HG02642 (cell line): ENCODE data around the gene MSH4.
A peak's percentile ranks its signal among the peaks of the same experiment; 100 is the strongest.
"Not testable (repeated sequence)": the region's sequence is repeated elsewhere in the genome, so short reads cannot be mapped to it uniquely, and the experiment has no call there.

Experiments used
- ATAC-seq: cut with Tn5 transposase; IDR thresholded peaks from one replicate; pipeline ENCODE4 v1.9.1; 2021; ENCODE audit warnings: mild to moderate bottlenecking; ENCODE audit not compliant: unreplicated experiment, poor library complexity

Gene MSH4

DNA sequence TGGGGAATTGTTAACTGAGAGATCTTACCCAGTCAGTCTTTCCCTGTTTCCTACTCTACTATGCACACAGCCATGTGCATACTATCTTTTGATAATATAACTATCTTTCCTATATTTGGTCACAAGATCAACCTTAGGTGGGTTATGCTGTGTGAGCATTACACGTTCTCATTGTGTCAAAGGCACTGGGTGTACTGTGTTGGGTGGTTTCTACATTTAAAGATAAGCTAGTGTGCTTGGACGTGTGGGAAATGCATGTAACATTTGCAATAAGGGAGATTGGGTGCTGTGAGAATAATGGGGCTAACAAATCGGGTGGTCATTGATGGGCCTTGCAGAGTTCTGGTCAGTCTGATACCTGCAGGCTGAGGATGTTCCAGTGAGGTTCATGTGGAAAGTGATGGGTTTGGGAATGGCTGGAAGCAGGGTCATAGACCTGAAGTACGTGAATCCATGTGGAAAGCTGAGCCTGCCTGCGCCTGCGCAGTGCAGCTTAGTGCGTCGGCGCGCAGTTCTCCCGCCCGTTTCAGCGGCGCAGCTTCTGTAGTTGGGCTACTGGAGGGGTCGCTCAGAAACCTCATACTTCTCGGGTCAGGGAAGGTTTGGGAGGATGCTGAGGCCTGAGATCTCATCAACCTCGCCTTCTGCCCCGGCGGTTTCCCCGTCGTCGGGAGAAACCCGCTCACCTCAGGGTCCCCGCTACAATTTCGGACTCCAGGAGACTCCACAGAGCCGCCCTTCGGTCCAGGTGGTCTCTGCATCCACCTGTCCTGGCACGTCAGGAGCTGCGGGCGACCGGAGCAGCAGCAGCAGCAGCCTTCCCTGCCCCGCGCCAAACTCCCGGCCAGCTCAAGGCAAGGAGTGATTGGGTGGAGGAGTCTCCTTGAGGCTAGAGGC lies at the start of gene MSH4:
Gene MSH4 (plus strand): TSS at position 507 of the 897 bp plus-strand sequence. CDS start 104 bp downstream, at position 611.
- ATAC-seq = no peak

GRCh38 chr1:75757210-75757609 lies 39.5 kb upstream of the MSH4 start:
- ATAC-seq = not testable (repeated sequence)

DNA sequence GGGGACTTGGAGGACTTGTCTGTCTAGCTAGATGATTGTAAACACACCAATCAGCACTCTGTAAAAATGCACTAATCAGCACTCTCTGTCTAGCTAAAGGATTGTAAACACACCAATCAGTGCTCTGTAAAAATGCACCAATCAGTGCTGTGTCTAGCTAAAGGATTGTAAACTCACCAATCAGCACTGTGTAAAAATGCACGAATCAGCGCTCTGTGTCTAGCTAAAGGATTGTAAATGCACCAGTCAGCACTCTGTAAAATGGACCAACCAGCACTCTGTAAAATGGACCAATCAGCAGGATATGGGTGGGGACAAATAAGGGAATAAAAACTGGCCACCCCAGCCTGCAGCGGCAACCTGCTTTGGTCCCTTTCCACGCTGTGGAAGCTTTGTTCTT lies 38.1 kb upstream of the MSH4 start:
- not testable (repeated sequence) for ATAC-seq

DNA sequence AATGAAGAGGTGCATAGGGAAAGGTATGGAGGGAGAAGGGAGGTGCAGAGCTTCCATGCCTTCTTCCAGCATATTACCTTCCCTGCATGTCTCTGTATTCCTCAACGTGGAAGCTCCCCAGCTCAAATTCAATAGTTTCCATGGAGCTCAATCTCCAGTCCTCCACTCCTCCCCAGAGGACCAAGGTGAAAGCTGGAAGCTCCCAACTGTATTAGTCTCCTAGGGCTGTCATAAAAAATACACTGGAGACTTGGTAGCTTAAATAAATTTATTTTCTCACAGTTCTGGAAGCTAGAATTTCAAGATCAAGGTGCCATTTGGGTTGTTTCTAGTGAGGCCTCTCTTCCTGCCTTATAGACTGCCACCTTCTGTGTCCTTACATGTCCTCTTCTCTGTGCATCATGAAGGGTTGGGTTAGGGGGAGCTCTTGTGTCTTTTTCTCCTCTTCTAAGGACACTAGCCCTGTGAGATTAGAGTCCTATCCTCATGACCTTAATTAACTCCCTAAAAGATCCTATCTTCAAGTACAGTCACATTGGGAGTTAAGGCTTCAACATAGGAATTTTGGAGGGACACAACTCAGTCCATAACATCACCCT lies 32.5 kb upstream of the MSH4 start:
- ATAC-seq = no peak

DNA sequence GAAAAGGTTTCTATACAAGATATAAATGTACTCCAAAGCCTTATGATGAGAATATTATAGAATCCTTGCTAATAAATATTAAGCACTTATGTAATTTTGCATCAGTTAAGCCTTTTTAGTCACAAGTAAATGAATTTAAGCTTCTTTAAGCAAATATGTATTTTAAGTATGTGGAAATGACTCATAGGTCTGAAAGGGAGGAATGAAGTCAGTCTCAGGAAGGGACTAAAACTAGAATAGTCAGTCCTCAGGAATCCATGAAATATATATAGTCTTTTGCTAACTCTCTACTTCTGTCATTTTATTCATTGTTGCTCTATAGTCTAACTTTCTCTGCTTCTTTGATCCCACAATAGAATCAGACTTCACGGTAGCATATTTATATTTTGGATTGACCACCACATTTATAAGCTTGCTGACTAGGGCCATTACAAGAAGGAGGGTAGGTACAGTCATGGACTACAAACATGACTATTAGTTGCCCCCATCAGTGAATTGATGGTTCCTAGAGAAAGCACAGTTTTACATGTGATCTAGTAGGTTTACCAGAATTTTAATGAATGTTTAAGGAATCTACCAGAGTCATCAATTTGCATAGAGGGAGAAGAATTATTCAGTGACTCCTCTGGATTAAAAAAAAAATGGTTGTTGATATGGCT lies 30.9 kb upstream of the MSH4 start:
- ATAC-seq = no peak

DNA sequence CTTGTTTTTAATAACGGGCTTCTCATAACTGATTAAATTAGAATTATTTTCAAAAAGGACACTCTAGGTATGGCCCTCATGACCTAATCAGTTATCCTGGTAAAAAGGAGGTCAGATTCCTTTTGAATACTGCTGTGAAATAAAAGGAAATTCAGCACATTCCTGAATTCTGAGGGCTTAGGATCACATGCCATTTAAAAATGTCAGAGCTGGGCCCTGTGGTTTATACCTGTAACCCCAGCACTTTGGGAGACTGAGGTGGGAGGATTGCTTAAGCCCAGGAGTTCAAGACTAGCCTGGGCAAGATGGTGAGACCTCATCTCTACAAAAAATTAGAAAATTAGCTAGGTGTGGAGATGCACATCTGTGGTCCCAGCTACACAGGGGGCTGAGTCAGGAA lies 28.7 kb upstream of the MSH4 start:
- no peak for ATAC-seq

DNA sequence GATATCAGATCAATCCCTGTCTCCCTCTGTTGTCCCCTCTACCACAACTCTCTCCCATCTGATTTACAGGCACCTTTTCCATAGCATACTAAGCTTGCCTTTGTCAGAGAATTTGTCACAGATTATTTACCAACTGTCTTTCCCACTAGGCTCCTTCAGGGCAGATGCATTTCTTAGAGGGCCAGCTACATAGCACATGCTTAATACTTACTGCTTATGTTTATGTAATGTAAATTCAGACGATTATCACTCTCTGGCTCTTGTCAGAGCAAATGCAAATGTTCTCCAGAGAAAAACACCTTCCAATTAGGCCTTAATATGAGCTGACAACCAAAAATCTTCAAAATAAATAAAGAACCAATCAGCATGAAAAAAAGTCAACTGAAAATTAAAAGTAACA lies 25.9 kb upstream of the MSH4 start:
- no peak for ATAC-seq

- no peak for ATAC-seq
Observed at GRCh38 chr1:75771978-75772377, 24.7 kb upstream of the MSH4 start.

DNA sequence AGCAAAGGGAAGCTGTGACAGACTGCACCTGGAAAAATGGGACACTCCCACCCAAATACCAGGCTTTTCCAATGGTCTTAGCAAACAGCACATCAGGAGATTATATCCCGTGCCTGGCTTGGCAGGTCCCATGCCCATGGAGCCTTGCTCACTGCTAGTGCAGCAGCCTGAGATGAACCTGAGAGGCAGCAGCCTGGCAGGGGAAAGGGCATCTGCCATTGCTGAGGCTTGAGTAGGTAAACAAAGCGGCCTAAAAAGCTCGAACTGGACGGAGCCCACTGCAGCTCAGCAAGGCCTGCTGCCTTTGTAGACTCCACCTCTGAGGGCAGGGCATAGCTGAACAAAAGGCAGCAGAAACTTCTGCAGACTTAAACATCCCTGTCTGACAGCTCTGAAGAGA lies 18.9 kb upstream of the MSH4 start:
- ATAC-seq = not testable (repeated sequence)

DNA sequence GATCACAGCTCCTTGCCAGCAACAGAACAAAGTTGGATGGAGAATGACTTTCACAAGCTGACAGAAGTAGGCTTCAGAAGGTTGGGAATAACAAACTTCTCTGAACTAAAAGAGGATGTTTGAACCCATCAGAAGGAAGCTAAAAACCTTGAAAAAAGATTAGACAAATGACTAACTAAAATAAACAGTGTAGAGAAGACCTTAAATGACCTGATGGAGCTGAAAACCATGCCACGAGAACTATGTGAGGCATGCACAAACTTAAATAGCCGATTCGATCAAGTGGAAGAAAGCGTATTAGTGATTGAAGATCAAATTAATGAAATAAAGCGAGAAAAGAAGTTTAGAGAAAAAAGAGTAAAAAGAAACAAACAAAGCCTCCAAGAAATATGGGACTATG lies 18.0 kb upstream of the MSH4 start:
- not testable (repeated sequence) for ATAC-seq

DNA sequence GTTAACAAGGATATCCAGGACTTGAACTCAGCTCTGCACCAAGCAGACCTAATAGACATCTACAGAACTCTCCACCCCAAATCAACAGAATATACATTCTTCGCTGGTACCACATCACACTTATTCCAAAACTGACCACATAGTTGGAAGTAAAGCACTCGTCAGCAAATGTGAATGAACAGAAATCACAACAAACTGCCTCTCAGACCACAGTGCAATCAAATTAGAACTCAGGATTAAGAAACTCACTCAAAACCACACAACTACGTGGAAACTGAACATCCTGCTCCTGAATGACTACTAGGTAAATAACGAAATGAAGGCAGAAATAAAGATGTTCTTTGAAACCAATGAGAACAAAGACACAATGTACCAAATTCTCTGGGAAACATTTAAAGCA lies 16.5 kb upstream of the MSH4 start:
- ATAC-seq = not testable (repeated sequence)

- not testable (repeated sequence) for ATAC-seq
Observed at GRCh38 chr1:75783920-75784319, 12.8 kb upstream of the MSH4 start.

GRCh38 chr1:75785320-75785982 lies 11.2 kb upstream of the MSH4 start:
- peak; percentile 15 for ATAC-seq

DNA sequence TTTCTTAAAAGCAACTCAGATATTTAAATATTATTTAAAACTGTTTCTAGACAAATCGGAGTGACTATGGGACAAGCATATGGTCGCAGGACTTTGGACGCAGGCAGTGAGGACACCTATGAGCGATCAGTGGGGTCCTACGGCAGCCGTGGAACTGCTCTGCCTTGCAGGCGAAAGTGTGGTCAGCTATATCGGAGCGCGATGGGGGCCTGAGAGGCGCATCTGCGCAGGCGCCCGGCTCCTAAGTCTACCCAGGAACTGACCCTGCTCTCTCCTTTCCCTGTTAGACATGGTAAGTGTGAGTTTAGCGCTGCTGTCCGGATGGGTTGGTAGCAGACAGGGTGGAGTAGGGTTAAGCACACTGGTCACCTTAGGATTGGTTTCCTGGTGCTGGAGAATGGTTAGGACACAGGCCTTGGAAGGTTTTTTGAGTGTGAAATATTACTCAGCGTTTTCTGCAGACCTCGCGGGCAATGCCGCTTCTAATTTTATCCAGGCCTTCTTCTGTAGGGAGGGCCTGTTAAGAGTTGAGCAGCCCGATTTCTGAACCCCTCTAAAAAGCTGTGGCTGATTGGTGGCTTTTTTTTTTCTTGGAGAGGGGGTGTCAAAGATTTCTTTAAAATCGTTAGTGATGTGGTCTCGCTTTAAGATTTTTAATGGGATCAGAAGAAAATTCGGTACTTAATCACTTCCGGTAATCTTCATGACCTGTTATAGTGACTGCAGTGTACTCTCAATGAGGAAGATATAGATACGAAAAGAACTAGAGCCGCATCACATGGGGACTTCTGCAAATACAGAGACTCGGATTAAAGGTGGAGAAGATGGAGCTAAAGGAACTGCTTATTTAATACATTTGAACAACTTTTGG lies 10.5 kb upstream of the MSH4 start, which contains the start of gene RABGGTB:
Gene RABGGTB (plus strand): TSS at position 274 of the 871 bp plus-strand sequence. CDS start 16 bp downstream, at position 290.
- peak; percentile 69 for ATAC-seq

DNA sequence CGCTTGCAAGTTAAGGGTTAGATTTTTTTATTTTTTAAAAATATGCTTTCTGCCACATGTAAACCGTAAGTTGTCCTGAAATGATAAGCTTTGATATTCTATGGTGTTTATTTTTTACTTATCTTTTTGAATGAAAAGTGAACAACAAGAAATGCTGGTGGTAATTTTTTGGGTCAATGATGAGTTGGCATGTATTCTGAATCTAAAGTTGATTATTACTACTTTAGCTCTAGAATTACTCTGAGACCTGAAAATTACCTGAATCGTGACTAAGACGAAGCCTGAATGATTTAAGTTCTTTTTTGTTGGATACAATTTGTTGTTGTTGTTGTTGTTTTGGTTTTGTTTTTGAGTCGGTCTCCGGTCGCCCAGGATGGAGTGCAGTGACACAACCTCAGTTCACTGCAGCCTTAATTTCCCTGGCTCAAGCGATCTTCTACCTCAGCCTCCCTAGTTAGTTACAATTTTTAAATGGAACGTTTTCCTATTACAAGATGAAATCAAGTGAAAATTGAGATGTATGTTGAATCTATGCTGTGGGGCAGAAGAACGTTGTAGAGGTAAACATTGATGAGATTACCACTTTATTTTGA lies 9.7 kb upstream of the MSH4 start:
- ATAC-seq = no peak

DNA sequence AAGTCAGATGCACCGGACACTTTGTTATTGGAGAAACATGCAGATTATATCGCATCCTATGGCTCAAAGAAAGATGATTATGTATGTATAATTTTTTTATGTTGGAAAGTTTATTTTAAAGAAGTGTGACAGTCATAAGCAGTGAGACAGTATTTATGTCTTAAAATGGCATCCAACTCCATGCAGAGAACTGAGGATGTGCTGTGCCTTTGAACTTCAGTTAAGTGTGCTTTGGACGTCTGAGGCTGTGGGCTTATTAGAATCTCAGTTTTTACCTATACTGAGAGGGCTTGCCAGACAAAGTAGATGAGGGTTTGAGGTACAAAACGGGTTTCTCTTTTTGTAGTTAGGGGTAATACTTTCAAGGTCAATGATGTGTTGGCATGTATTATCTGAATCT lies 9.2 kb upstream of the MSH4 start:
- no peak for ATAC-seq

DNA sequence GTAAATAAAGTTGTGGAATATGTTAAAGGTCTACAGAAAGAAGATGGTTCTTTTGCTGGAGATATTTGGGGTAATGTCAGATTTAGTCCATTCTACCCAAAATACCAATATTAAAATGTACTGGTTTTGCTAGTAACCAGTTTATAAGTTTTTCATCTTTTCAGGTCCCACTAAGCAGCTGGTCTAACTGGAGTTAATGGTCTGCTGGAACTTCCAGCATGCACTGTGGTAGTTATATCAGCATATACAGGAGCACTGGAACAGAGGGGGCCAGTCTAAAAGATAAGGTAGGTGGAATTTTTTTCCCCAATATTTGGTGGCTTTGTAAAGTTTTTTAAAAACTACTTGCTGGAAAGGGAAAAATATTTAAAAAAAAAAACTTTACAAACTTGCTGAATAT lies 6.7 kb upstream of the MSH4 start:
- ATAC-seq = no peak

- ATAC-seq = no peak
Observed at GRCh38 chr1:75791022-75791421, 5.7 kb upstream of the MSH4 start.

DNA sequence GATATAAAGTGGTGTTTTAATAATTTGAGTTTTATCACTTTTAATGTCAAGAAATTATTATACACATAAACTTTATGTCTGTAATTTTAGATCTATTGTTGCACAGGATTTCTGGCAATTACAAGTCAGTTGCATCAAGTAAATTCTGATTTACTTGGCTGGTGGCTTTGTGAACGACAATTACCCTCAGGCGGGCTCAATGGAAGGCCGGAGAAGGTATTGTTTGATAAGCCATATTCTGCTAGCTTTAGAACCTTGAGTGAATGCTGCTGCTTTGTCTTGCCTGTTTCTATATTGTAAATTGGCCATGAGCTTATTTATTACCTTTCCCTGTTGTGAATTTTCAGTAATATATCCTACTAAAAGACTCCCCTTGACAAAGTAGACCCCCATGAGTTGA lies 4.6 kb upstream of the MSH4 start:
- no peak for ATAC-seq
